ENCODE measurements around the gene ZNF346.
A peak's percentile ranks its signal among the peaks of the same experiment; 100 is the strongest.

Gene ZNF346

DNA sequence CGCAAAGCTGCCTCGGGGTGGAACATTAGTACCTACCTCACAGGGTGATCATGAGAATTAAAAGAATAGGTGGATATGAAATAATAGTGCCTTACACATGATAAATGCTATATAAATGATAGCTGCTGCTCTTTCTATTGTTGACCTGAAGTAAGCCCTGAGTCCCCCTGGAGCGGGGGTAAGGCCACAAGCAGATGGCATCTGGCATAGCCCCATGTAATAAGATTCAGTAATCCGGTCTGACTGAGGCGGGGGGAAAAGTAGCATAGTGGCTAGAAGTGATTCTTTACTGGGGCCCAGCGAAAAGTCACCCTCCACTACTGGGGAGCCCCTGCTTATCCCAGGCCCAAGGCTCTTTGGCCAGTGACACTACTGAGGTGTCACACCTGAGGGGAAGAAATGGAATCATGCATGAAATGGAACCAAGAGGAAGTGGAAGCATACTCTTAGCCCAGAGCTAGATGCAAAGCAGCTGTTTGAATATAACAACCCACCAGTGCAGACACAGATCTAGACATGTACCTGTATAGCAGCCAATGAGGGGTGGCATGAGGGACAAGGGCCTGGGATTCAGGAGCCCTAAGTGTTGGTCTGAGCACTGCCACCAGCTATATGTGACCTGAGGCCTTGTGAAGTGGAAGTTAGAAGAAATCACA is 48.2 kb downstream of the ZNF346 start:
- FAIRE-seq, result no peak

DNA sequence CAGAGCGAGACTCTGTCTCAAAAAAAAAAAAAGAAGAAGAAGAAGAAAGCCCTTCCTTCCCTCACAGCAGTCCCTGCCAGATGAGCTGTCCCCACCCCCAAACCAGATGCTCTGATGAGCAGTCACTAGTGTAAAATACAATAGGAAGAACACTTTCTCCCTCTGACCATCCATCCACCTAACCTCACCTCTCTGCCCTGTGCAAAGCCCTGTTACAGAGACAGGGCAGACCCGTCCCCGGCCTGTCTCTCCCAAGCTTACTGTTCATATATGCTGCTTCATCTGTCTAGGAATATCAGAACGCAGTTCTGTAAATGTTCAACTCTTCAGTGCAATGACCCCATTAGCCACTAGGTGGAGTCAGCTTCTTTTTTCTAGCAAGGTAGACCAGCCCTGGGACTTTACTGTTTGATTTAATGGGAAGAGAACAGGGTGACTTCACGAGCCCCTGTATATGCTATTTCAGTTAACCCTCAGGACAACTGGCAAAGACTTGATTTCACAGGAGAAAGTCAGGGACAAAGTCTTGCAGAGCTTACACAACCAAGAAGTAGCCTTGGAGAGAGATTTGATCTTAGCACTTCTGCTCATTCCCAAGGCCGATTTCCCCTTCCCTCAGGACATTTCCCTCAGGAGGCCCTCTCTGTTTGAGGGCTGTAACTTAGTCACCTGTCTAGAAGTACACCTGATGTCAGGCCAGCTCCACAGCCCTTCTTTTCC is 49.3 kb downstream of the ZNF346 start:
- peak; percentile 94 for FAIRE-seq

DNA sequence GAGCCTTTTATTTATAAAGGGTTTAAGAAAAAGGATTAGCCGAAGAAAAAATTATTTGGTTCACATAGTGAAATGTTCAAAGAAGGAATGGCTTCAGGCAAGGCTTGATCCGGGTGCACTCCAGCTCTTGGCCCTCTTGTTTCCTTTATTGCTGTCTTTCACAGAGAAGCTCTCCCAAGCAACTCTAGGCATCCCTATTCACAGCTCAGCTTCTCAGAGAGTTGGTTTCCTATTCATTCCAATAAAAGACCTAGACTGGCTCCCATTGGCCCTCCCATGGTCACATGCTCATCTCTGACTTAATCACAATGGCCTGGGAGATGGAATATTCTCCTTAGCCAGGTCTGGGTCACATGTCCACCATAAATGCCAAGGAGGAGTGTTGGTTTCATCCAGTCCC is 54.8 kb downstream of the ZNF346 start:
- no peak for FAIRE-seq

DNA sequence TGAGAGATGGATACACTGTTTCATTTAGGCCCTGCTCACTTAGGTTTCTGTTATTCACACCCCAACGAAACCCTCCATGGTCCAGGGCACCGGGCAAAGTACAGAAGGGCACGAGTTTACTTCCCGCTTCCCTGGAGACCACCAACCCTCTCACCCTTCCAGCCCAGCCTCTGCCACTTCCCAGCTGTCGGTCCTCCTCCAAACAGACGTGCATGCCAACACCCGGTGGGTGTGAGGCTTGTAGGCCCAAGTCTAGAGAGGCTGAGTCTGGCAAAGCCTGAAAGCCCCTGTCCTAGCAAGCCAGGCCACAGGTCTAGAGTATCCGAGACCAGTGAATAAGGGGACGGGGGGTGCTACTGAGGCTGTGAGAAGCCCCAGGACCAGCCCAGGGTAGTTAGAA is 57.1 kb downstream of the ZNF346 start:
- no peak for FAIRE-seq

DNA sequence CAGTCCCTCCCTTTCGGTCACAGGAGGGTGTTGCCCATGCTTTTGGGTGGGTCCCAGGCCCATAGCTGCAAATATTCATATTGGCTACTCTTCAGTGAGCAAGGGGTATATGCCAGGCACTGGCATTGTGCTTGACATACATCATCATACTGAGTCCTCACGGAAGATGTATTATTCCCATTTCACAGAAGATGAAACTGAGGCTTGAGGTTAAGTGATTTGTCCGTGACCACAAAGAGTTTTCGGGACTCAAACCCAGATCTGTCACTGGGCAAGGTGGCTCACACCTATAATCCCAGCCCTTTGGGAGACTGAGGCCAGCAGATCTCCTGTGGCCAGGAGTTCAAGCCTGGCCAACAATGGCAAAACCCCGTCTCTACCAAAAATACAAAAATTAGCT is 57.8 kb downstream of the ZNF346 start:
- FAIRE-seq, result no peak

DNA sequence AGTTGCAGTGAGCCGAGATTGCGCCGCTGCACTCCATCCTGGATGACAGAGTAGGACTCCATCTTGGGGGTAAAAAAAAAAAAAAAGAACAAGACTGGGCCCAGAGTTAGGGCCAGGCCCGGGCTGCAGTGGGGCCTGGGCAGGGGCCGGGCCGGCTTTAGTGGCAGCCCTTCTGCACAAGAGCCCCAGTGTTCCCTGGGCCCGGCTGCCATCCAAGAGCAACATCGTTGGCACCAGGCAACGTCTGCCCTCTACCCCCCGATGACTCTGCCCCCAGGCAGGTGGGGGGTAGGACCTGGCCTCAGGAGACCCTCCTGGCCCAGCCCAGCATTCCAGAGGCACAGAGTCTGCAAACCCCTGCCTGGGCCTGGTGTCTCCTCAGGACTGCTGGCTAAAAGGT is 59.4 kb downstream of the ZNF346 start:
- no peak for FAIRE-seq

DNA sequence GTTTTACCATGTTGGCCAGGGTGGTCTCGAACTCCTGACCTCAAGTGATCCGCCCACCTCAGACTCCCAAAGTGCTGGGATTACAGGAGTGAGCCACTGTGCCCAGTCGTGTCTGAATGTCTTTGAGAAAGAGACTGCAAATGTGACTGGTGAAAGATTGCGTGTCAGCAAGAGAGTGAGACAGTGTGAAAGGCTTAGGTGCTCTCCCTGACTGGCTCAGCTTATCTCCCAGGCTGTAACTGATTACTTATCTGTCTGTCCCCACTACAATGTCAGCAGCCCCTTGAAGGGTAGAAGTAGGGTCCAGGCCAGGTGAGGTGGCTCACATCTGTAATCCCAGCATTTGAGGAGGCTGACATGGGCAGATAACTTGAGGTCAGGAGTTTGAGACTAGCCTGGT is 60.9 kb downstream of the ZNF346 start:
- FAIRE-seq, result no peak

DNA sequence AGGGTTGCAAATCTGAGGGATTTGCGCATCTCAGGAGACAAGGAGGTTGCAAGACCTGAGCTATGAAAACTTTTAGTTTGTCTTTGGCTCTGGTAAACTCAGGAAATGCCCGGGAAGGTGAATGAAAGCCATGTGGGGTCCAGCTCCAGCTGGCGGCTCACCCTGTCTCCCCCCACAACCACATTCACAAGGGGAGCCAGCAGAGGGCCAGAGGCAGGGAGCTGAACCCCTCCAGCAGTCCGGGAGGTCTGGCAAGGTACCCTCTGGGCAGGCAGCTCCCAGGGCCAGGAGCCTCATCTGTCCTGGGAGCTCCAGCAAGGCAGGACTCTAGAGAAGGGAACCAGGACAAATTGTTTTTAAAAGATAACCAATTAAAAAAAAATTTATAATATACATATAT is 61.7 kb downstream of the ZNF346 start:
- FAIRE-seq, result no peak

DNA sequence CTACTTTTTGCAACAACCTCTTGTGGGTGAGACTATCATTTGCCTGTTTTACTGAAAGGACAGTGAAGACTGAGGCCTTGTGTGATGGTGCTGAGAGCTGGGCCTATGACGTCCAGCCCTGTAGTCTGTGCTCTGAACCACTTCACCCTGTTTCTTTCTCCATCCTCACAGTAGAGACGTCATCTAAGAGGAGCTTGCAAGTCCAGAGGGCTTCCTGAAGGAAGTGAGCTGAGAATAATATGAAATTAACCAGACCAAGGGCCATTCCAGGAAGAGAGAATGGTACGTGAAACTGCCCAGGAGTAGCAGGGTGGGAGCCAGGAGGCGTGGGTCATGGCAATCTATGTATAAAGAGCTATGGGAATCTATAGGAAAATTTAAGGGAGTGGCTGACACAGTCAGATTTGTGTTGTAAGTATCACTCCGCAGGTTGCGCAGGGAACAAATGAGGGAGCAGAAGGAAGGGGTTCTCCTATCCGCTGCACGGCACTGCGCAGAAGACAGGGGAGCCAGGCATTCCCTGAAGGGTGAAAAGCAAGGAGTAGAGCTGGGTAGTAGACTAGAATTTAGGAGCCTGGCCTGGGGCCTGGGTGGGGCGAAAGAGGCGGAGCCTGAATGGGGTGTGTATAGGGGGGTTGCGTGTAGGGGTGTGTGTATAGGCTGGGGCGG is 63.6 kb downstream of the ZNF346 start:
- FAIRE-seq, result no peak

DNA sequence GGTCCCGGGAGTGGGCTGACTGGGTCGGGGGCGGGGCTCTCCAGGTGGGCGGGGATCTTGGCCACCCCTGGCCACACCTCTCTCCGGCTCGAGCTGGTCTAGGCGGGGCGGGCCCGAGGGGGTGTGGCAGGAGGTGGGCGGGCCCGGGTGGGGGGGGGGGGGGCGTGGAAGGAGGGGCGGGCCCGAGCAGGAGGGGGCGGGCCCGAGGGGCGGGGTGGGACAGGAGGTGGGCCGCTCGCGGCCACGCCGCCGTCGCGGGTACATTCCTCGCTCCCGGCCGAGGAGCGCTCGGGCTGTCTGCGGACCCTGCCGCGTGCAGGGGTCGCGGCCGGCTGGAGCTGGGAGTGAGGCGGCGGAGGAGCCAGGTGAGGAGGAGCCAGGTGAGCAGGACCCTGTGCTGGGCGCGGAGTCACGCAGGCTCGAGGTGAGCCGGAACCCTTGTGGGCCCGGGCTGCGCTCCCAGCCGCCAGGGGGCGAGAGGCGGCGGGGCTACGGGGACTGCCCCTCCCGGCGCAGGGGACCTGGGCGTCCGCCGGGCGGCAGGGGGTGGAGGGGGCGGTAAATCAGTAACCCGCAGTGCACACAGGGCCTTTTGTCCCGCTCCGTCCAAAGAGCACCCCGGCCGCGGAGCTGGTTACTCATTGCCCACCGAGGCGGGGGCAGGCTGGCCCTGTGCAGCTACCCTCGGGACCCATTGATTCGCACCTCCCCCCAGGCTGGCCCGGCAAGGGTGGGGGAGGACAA is 64.3 kb downstream of the ZNF346 start, which contains the start of gene FGFR4:
TSS of gene FGFR4 (plus strand) at position 262 of the 744 bp plus-strand sequence. CDS start 2,688 bp downstream, outside the sequence.
- no peak for FAIRE-seq

DNA sequence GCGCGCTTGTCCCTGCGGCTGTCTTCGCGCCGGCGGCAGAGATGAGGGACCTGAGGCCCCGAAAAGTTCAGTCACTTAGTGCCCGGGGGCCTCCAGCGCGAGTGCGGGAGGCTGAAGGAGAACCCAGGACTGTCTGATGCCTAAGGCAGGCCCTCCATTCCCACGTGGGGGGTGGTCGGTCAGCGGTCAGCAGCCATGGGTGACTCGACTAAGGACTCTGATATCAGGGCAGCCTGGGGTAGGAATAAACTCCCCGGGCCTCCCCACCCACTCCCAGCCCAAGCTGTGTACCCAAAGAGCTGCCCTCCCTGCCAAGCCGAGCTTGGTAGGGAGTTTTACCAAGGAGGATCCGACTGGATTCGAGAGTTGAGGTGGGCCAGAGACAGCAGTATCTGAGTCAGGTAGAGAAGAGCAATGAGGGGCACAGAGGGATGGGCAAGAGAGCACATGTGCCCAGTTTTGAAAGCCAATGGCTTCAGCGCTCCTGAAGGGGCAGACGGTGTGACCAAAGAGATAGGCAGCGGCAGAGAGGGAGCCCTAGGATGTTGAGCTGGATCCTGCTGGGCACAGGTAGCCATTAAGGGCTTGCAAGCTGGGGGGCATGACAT is 65.0 kb downstream of the ZNF346 start:
- no peak for FAIRE-seq

DNA sequence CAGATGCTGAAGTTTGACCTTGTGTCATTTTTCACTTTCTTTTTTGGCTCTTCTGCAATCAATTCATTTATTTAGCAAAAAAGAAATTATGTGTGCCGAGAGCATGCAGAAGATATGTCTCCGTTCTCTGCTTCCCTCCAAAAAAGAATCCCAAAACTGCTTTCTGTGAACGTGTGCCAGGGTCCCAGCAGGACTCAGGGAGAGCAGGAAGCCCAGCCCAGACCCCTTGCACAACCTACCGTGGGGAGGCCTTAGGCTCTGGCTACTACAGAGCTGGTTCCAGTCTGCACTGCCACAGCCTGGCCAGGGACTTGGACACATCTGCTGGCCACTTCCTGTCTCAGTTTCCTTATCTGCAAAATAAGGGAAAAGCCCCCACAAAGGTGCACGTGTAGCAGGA is 66.6 kb downstream of the ZNF346 start:
- FAIRE-seq, result no peak

DNA sequence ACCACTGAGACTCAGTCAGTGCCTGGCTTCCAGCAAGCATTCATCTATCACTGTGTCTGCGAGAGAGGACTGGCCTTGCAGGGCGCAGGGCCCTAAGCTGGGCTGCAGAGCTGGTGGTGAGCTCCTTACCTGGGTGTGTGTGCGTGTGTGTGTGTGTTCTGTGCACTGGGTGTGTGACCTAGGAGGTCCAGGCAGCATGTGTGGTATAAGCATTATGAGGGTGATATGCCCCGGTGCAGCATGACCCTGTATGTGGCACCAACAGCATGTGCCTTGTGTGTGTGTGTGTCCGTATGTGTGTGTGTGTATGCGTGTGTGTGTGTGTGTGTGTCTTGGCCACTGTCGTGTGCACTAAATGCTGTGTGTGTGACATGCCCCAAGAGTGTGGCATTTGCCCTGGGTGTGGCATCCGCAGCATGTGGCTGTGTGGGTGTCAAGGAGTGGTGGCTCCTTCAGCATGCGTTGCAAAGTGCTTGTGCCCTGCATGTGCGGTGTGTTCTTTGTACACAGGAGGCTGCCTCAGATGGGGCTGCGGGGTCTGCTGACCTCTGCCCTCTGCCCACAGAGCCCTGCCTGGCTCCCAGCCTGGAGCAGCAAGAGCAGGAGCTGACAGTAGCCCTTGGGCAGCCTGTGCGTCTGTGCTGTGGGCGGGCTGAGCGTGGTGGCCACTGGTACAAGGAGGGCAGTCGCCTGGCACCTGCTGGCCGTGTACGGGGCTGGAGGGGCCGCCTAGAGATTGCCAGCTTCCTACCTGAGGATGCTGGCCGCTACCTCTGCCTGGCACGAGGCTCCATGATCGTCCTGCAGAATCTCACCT is 67.5 kb downstream of the ZNF346 start:
- no peak for FAIRE-seq

DNA sequence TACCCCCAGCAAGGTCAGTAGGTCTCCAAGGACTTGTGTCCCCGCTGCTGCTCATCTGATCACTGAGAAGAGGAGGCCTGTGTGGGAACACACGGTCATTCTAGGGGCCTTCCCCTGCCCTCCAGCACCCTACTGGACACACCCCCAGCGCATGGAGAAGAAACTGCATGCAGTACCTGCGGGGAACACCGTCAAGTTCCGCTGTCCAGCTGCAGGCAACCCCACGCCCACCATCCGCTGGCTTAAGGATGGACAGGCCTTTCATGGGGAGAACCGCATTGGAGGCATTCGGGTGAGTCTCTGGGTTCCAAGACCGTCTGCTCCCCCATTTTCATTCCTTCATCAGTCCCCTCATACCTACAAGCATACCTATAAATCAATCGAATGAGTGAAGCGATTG is 68.3 kb downstream of the ZNF346 start:
- no peak for FAIRE-seq

DNA sequence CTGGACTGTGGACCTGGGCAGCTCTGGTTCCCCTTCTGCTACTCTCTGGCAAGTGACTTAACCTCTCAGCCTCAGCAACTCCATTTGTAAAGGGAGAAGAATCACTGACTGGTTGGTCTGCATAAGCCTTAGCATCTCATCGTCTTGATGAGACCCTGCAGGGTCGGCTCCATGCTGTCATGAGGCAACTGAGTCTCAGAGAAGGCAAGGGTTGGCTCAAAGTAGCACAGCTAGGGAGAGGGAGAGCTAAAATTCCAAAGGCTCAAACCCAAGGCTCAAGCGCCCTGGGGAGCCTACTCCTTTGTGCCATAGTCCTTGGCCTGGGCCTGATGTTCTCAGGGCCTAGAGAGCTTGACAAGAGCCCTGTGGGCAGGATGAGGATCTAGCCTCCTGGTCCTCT is 68.7 kb downstream of the ZNF346 start:
- FAIRE-seq, result no peak

DNA sequence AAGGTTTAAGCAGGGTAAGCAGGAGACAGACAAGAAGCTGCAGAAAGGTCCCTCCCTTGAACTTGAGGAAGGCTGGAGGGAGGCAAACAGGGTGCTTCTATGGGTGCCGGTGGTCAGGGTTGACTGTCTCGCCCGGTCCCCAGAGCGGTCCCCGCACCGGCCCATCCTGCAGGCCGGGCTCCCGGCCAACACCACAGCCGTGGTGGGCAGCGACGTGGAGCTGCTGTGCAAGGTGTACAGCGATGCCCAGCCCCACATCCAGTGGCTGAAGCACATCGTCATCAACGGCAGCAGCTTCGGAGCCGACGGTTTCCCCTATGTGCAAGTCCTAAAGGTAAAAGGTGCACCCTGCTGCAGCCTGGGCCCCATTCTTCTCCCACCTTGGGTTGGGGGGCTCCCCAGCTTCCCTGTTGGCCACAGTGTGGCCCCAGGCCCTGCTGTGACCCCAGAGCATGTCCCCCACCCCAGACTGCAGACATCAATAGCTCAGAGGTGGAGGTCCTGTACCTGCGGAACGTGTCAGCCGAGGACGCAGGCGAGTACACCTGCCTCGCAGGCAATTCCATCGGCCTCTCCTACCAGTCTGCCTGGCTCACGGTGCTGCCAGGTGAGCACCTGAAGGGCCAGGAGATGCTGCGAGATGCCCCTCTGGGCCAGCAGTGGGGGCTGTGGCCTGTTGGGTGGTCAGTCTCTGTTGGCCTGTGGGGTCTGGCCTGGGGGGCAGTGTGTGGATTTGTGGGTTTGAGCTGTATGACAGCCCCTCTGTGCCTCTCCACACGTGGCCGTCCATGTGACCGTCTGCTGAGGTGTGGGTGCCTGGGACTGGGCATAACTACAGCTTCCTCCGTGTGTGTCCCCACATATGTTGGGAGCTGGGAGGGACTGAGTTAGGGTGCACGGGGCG is 69.9 kb downstream of the ZNF346 start:
- FAIRE-seq, result no peak

DNA sequence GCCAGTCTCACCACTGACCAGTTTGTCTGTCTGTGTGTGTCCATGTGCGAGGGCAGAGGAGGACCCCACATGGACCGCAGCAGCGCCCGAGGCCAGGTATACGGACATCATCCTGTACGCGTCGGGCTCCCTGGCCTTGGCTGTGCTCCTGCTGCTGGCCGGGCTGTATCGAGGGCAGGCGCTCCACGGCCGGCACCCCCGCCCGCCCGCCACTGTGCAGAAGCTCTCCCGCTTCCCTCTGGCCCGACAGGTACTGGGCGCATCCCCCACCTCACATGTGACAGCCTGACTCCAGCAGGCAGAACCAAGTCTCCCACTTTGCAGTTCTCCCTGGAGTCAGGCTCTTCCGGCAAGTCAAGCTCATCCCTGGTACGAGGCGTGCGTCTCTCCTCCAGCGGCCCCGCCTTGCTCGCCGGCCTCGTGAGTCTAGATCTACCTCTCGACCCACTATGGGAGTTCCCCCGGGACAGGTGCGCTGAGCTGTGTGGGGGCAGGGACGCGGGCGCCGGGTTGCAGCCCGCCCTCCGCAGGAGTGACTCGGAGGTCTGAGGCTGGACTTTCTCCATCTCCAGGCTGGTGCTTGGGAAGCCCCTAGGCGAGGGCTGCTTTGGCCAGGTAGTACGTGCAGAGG is 70.7 kb downstream of the ZNF346 start:
- FAIRE-seq, result no peak

DNA sequence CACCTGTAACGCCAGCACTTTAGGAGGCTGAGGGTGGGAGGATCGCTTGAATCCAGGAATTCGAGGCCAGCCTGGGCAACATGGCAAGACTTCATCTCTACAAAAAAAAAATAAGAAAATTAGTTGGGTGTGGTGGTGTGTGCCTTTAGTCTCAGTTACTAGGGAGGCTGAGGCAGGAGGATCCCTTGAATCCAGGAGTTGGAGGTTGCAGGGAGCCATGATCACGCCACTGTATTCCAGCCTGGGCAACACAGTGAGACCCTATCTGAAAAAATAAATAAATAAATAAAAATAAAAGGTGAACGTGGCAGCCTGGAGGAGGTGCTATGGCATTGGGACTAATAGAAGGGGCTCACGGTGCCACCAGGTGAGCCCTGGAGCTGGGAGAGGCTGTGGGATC is 71.3 kb downstream of the ZNF346 start:
- FAIRE-seq, result no peak

DNA sequence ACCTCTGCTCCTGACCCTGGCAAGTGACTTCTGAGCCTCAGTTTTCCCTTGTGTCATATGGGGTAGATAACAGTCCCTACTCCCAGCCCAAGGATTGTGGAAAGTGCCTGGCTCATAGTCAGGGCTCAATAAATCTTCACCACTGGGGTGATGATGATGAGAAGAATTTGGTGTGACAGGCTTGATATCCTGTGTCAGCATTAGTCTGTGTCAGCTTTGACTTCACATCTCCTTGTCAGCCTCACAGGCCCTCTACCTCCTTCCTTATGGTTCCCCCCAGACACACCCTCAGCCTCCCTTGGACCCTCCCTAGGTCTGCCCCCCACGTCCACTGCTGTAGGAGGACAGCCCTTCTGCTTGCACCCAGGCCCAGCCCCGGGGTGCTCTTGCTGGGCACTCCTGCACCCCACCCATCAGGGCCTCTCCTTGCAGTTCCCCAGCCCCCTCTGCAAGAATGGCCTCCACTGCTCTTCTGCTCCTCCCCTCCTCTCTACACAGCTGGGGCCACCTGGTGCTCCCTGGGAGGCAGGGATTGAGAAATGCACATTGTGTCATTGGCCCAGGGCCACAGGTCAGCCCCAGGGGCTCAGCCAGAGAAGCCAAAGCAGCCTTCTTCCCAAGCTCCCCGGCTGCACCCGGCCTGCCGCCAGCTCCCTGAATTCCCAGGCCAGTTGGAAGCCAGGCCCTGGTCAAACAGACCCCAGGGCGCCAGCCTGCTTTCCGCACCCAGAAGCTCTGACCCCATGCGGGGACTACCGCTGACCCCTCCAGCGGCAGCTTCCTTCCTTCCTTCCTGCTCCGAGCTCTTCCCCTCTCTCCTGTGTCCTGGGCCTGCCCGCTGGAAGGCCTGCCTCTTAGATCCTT is 72.0 kb downstream of the ZNF346 start:
- no peak for FAIRE-seq

Data from G401.6 (cell line).